GM12891 (cell line): ENCODE measurements around the gene LOXL3. TPM values are rescaled to one million over a fixed set of nuclear protein-coding genes. Genes with fewer than 3 reads are reported as not detected.

ENCODE experiments used
- DNase-seq: peaks from one replicate; pipeline ENCODE4 v3.0.0; 2011; ENCODE audit warnings: low spot score; ENCODE audit not compliant: insufficient read length
- FAIRE-seq: peaks from 2 replicates; lab custom pipeline; 2011; peaks lifted over from hg19 to GRCh38; lab: Jason Lieb, UNC
- PAX5 ChIP-seq: IDR thresholded peaks from 2 replicates; pipeline ENCODE4 v1.6.1; 2011; ENCODE audit warnings: low read length, moderate library complexity, mild to moderate bottlenecking; ENCODE audit not compliant: insufficient read depth, severe bottlenecking
- POLR2A ChIP-seq: IDR thresholded peaks from 2 replicates; pipeline ENCODE4 v1.6.1; 2011; ENCODE audit warnings: low read depth, low read length, control low read depth
- POLR2AphosphoS5 ChIP-seq: IDR thresholded peaks from 2 replicates; pipeline ENCODE4 v1.6.1; 2011; ENCODE audit warnings: low read depth, low read length, control low read depth
- POU2F2 ChIP-seq: IDR thresholded peaks from 2 replicates; pipeline ENCODE4 v1.6.1; 2011; ENCODE audit warnings: low read depth, mild to moderate bottlenecking, control low read depth, low read length, moderate library complexity
- SPI1 ChIP-seq: IDR thresholded peaks from 2 replicates; pipeline ENCODE4 v1.6.1; 2011; ENCODE audit warnings: low read depth, low read length, control low read depth
- TAF1 ChIP-seq: IDR thresholded peaks from 2 replicates; pipeline ENCODE4 v1.6.1; 2011; ENCODE audit warnings: low read depth, low read length, control low read depth
- polyA plus RNA-seq: library from polyadenylated mRNA; unstranded; fragments of >200 nt; gene quantifications from one replicate; pipeline ENCODE4 v1.2.1, GENCODE V29; 2012; ENCODE audit warnings: low read depth, missing spikeins, inconsistent platforms; ENCODE audit not compliant: missing spikeins

Gene LOXL3, protein sequence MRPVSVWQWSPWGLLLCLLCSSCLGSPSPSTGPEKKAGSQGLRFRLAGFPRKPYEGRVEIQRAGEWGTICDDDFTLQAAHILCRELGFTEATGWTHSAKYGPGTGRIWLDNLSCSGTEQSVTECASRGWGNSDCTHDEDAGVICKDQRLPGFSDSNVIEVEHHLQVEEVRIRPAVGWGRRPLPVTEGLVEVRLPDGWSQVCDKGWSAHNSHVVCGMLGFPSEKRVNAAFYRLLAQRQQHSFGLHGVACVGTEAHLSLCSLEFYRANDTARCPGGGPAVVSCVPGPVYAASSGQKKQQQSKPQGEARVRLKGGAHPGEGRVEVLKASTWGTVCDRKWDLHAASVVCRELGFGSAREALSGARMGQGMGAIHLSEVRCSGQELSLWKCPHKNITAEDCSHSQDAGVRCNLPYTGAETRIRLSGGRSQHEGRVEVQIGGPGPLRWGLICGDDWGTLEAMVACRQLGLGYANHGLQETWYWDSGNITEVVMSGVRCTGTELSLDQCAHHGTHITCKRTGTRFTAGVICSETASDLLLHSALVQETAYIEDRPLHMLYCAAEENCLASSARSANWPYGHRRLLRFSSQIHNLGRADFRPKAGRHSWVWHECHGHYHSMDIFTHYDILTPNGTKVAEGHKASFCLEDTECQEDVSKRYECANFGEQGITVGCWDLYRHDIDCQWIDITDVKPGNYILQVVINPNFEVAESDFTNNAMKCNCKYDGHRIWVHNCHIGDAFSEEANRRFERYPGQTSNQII
- 3.3 TPM for polyA plus RNA-seq

DNA sequence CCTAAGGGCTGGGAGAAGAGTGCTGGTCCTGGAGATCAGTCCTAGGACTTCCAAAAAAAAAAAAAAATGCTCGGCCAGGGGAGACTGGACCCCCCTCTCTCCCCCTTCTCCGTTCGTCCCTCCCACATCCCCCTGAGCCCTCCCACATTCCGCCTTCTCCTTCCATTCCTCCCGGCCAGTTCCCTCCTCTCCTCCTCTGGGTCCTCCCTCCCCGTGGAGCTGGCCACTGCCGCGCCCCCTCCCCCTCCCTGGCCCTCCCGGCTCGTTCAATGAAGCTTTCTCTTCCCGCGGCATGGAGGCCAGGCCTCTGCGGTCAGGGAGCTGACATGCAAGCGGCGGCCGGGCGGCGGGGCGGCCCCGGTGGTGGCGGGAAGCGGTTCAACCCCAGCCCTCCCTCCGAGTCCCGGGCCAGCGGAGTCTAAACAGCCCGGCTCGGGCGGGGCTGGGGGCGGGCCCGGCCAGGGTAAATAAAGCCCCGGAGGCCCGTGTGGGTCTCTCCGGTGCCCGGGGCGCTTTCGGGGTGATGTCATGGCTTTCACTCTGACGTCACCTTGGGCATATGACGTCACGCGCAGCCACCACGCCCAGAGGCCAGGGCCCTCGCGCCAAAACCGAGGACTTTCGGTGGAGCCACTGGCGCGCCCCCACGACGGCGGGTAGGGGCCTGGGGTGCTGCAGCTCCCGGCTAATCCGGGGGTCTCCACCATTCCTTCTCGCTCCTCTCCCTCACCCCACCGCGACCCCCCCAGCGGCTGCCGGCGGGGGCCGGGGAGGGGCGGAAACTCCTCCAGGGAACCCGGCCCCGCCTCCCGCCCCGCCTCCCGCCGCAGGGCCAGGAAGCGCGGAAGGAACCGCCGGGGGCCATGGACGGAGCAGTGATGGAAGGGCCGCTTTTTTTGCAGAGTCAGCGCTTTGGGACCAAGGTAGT, at the start of gene LOXL3, which contains the start of gene DOK1:
TSS of gene LOXL3 (minus strand) at position 51 of the 928 bp plus-strand sequence. CDS start 1,308 bp downstream, outside the sequence.
TSS of gene DOK1 (plus strand) at position 829 of the 928 bp plus-strand sequence. CDS start at position 864, 35 bp downstream.
- peak; percentile 89 for DNase-seq
- FAIRE-seq: peak; percentile 69
- TF ChIP-seq TAF1 (no peak; the same call in 1 of the 2 replicates), POU2F2 (no peak), POLR2A (peak; percentile 8; the same call in 1 of the 2 replicates), SPI1 (0 out of 2 replicates have a peak, but pooled peaks have one; percentile 2)

DNA sequence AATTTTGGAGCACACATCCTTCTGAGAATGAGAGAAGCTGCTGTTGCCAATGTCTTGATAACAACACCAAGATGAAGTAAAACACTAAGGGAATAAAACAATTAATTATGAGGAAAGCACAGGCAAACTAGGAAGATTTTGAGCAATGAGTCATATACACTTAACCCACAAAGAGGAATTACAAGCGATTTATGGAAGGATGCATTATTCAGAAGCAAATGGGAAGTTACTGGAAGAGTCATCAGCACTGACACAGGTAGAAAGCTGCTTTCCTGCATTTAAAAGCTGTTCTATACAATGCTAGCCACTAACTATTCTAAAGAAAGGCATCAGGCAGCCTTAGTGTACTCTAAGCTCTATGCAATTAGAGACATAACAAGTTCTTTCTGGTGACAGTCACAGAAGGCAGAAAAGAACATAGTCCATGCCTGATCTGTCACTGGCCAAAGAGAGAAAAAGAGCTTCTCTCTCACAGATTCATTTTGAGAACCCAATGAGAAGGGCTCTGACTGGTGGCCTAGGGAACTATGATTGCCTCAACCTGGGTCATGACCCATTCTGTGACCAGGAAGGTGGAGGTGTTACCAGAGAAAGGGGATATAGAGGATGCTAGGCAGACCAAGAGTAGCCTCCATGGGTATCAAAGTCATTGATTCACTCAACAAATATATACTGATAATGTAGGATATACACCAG, 49.0 kb upstream of the LOXL3 start:
- DNase-seq (no peak), FAIRE-seq (no peak)
- TF ChIP-seq PAX5 (no peak), POLR2AphosphoS5 (no peak), SPI1 (no peak), TAF1 (no peak), POLR2A (no peak), POU2F2 (no peak)

DNA sequence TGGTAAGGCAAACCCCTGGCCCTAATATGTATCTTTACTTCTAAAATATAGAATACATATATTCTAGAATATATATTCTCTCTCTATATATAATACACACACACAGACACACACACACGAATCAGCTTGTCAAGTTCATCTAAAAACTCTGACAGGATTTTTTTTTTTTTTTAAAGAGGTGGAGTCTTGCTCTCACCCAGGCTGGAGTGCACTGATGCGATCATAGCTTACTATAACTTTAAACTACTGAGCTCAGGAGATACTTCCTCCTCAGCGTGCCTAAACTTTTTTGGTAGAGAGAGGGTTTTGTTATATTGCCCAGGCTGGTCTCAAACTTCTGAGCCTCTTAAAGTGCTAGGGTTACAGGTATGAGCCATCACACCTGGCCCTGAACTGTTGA, 45.9 kb upstream of the LOXL3 start:
- TF ChIP-seq PAX5 (no peak), TAF1 (no peak), POU2F2 (no peak), SPI1 (no peak), POLR2AphosphoS5 (no peak), POLR2A (no peak)
- DNase-seq (no peak), FAIRE-seq (no peak)

DNA sequence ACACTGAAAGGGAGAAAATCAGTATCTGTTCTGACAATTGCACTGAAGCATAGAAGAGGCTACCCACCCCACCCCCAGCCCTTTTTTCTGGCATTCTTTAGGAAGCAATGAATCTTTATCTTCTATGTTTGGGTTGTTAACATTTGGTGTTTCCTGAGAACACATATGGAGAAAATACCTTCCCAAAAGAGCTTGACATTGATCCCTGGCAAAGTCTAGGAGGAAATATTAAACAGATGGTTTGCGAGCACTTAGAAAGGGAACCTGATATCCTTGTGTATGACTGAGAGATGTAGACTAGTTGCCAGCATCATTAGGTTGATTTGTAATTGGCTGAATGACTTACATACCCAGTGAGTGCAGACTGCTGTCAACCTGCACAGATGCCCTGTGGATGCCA, 43.7 kb upstream of the LOXL3 start:
- DNase-seq (no peak), FAIRE-seq (no peak)
- TF ChIP-seq SPI1: no peak
- TF ChIP-seq POU2F2: no peak
- TF ChIP-seq TAF1: no peak
- TF ChIP-seq PAX5: no peak
- no peak for TF ChIP-seq POLR2AphosphoS5
- no peak for TF ChIP-seq POLR2A

DNA sequence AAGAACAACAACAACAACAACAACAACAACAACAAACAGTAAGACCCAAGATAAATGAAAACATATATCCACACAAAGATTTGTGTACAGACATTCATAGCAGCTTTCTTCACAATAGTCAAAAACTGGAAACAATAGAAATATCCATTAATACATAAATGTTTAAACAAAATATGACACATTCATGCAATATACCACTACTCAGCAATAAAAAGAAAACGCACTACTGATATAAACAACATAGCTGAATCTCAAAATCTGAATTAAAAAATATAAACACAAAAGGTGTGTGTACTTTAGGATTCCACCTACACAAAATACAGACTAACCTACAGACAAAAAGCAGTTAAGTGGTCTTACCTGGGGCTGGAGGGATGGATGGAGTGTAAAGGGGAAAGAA, 42.8 kb upstream of the LOXL3 start:
- FAIRE-seq (no peak), DNase-seq (no peak)
- TF ChIP-seq POLR2A: no peak
- TF ChIP-seq POU2F2: no peak
- TF ChIP-seq PAX5: no peak
- TF ChIP-seq TAF1: no peak
- TF ChIP-seq POLR2AphosphoS5: no peak
- no peak for TF ChIP-seq SPI1

DNA sequence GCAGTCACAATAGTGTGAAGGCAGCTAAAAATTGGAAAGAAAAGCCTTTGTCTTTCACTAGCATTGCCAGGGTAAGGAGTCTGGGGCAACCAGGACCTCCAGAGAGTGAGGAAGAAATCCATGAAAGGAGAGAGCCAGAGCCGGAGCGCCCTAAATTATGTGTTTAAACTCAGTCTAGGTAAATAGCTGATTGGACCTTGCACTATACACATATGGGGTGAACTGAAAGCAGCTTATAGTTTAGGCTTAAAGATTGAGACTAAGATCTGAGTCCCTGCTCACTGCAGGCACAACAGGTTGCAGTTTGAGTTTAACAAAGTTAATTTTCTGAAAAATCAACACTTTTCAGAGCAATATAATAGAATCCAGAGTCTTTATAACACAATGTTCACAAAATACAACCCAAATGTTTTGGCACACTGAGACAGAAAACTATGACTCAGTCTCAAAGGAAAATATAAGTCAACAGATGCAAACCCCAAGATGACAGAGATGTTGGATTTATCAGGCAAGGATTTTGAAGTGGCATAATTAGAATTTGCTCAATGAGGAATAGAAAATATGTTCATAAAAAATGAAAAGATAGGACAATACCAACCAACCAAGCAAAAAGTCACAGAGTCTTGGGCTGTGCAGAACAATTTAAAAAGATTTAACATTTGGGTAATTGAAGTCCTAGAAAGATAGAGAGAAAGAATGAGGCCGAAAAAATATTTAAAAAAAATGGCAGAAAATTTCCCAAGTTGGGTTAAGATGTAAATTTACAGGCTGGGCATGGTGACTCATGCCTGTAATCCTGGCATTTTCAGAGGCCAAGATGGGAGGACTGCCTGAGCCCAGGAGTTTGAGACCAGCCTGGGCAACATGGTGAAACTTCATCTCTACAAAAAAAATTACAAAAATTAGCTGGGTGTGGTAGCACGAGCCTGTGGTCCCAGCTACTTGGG, 40.4 kb upstream of the LOXL3 start:
- FAIRE-seq: no peak
- no peak for TF ChIP-seq POLR2AphosphoS5
- no peak for TF ChIP-seq PAX5
- no peak for TF ChIP-seq TAF1
- no peak for TF ChIP-seq SPI1
- TF ChIP-seq POU2F2: no peak
- TF ChIP-seq POLR2A: no peak
- no peak for DNase-seq

DNA sequence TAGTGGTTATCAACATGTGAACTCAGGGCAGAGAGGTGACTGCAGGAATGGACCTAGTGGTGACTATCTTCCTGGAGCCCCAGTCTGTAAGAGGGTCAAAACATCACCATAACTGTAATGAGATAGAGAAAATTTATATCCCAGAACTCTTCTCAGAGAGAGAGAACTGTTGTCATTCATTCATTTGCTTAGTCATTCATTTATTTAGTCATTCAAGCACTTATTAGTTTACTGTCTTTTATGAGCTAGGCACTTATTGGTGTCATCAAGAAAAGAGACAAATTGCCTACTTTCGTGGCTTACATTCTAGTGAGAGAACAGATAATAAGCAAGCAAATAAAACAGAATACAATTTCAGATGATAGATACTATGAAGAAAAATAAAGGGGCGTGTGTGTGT, 34.9 kb upstream of the LOXL3 start:
- TF ChIP-seq PAX5 (no peak), POLR2A (no peak)
- DNase-seq (no peak), FAIRE-seq (no peak)
